HCT116 (cell line): ENCODE results near the gene FABP2. TPM values are rescaled to one million over a fixed set of nuclear protein-coding genes. Genes with fewer than 3 reads are reported as not detected.

Source experiments
- ATAC-seq: fragments of 200-7000 bp; cut with Tn5 transposase; 2 replicates; pipeline ENCODE4 v1.9.1; 2020; ENCODE audit warnings: mild to moderate bottlenecking, moderate library complexity
- BruUV-seq: library from RNA; stranded (reverse); fragments of 400-500 nt; replicated peaks from 2 replicates; lab custom pipeline; 2021; lab: Mats Ljungman, UMichigan
- CTCF ChIA-PET: fragments of 300-600 bp; sonication (Branson Sonifier 250); formaldehyde crosslinking; loops from one replicate; lab custom pipeline; 2021; ENCODE audit warnings: antibody characterized with exemption; lab: Charles Lee
- POLR2A ChIA-PET: fragments of 300-600, 350-600 bp; sonication (Branson Sonifier 250); formaldehyde crosslinking; loops from one replicate; lab custom pipeline; 2021; ENCODE audit warnings: antibody characterized with exemption; lab: Charles Lee
- RAD21 ChIA-PET, 2 experiments: fragments of 300-600 bp; sonication (Branson Sonifier 250); formaldehyde crosslinking; loops; one replicate each; lab custom pipeline; 2023; ENCODE audit warnings: low total read pairs in 2 of 2; ENCODE audit not compliant: uncharacterized antibody in 2 of 2, unreplicated experiment in 2 of 2, low non-redundant PET in 1 of 2; lab: Charles Lee
- DNase-seq: peaks from one replicate; pipeline ENCODE4 v3.0.0-alpha.2; 2010; ENCODE audit warnings: low read depth, low spot score
- H2AFZ ChIP-seq: fragments of 200-600 bp; shearing (Covaris generic), sonication (generic); 2 replicates; pipeline ENCODE4 v1.6.1; 2017; ENCODE audit warnings: low read depth, mixed run types, mixed read lengths, antibody characterized with exemption, low read length; ENCODE audit not compliant: poor library complexity, severe bottlenecking
- H3K27ac ChIP-seq: 2 replicates; pipeline ENCODE4 v1.5.1; 2012; ENCODE audit warnings: low read depth, low read length
- H3K27me3 ChIP-seq: fragments of 200-600 bp; sonication (generic); 2 replicates; pipeline ENCODE4 v1.6.1; 2016; ENCODE audit warnings: mixed run types, low read length, mixed read lengths; ENCODE audit not compliant: insufficient read depth
- H3K36me3 ChIP-seq, 2 experiments: fragments of 200-500 bp in 1 of 2; fragments of 200-600 bp in 1 of 2; sonication (Bioruptor generic) in 1 of 2; sonication (generic) in 1 of 2; 2 replicates each; pipeline versions ENCODE4 v1.5.1 to v1.6.1; 2014 to 2016; ENCODE audit warnings: low read length in 2 of 2, inconsistent platforms in 1 of 2, mixed read lengths in 1 of 2, mixed run types in 1 of 2; ENCODE audit not compliant: insufficient read depth in 2 of 2, control insufficient read depth in 1 of 2
- H3K4me1 ChIP-seq, 2 experiments: fragments of 200-600 bp in 1 of 2; sonication (generic) in 1 of 2; 2 replicates each; pipeline versions ENCODE4 v1.5.1 to v1.6.1; 2012 to 2017; ENCODE audit warnings: low read length in 2 of 2, inconsistent platforms in 1 of 2, mild to moderate bottlenecking in 1 of 2, mixed read lengths in 1 of 2, mixed run types in 1 of 2, moderate library complexity in 1 of 2; ENCODE audit not compliant: insufficient read depth in 2 of 2, control insufficient read depth in 1 of 2
- H3K4me2 ChIP-seq: fragments of 200-600 bp; sonication (generic); 2 replicates; pipeline ENCODE4 v1.6.1; 2017; ENCODE audit warnings: mixed run types, low read length, mixed read lengths
- H3K4me3 ChIP-seq, 2 experiments: fragments of 200-600 bp in 1 of 2; sonication (generic) in 1 of 2; replicated peaks in 1 of 2; 2 replicates each; pipeline ENCODE4 v1.5.1; 2011 to 2016; ENCODE audit warnings: low read length in 2 of 2, control low read depth in 1 of 2, low read depth in 1 of 2, mild to moderate bottlenecking in 1 of 2, mixed read lengths in 1 of 2, mixed run types in 1 of 2
- H3K79me2 ChIP-seq: fragments of 200-600 bp; sonication (generic); 2 replicates; pipeline ENCODE4 v1.6.1; 2017; ENCODE audit warnings: mild to moderate bottlenecking, mixed run types, low read length, moderate library complexity, mixed read lengths; ENCODE audit not compliant: insufficient read depth
- H3K9ac ChIP-seq: fragments of 200-600 bp; sonication (generic); 2 replicates; pipeline ENCODE4 v1.6.1; 2016; ENCODE audit warnings: low read length, mixed read lengths
- H3K9me2 ChIP-seq: fragments of 200-600 bp; sonication (generic), shearing (Covaris generic); 2 replicates; pipeline ENCODE4 v1.6.1; 2017; ENCODE audit warnings: mixed run types, mild to moderate bottlenecking, moderate library complexity; ENCODE audit not compliant: insufficient read depth
- H3K9me3 ChIP-seq, 2 experiments: fragments of 200-500 bp in 1 of 2; fragments of 200-600 bp in 1 of 2; sonication (Bioruptor generic) in 1 of 2; sonication (generic) in 1 of 2; 2 replicates each; pipeline ENCODE4 v1.6.1; 2014 to 2017; ENCODE audit warnings: low read length in 2 of 2, mixed read lengths in 2 of 2, inconsistent platforms in 1 of 2, low read depth in 1 of 2, mild to moderate bottlenecking in 1 of 2, mixed run types in 1 of 2, moderate library complexity in 1 of 2; ENCODE audit not compliant: control insufficient read depth in 1 of 2, insufficient read depth in 1 of 2
- H4K20me1 ChIP-seq: fragments of 200-600 bp; sonication (generic), shearing (Covaris generic); 2 replicates; pipeline ENCODE4 v1.6.1; 2017; ENCODE audit warnings: mixed run types, mild to moderate bottlenecking, moderate library complexity; ENCODE audit not compliant: insufficient read depth
- CBX3 ChIP-seq: IDR thresholded peaks from 2 replicates; pipeline ENCODE4 v1.6.1; 2012; ENCODE audit warnings: low read depth
- EZH2phosphoT487 ChIP-seq: fragments of 200-600 bp; IDR thresholded peaks from 2 replicates; pipeline ENCODE4 v1.6.1; 2018; ENCODE audit warnings: antibody characterized with exemption, borderline replicate concordance
- FOSL1 ChIP-seq: IDR thresholded peaks from 2 replicates; pipeline ENCODE4 v1.6.1; 2012; ENCODE audit warnings: low read depth
- JUND ChIP-seq: IDR thresholded peaks from 2 replicates; pipeline ENCODE4 v1.6.1; 2012
- POLR2A ChIP-seq: IDR thresholded peaks from 2 replicates; pipeline ENCODE4 v1.7.0; 2011; ENCODE audit warnings: borderline replicate concordance; ENCODE audit not compliant: insufficient read depth, insufficient read length; ENCODE audit errors: extremely low read depth
- SRF ChIP-seq: IDR thresholded peaks from 2 replicates; pipeline ENCODE4 v1.6.1; 2012; ENCODE audit warnings: low read depth
- ZFX ChIP-seq: fragments of 450-650 bp; IDR thresholded peaks from 2 replicates; pipeline ENCODE4 v1.6.1; 2017
- intact Hi-C: fragments of 100-400 bp; cut with micrococcal nuclease; formaldehyde crosslinking; loops from 2 replicates; pipeline ENCODE4 v1.10.0; 2022
- total RNA-seq: library from RNA; stranded (reverse); gene quantifications from one replicate; pipeline ENCODE4 v1.2.1, GENCODE V29; 2021; ENCODE audit not compliant: unreplicated experiment
- TF ChIP-seq, protein P1 (sequence below), 3 experiments: fragments of 200-600 bp in 1 of 3; sonication (generic) in 1 of 3; IDR thresholded peaks in 2 of 3; conservative IDR thresholded peaks in 1 of 3; 2 replicates each; pipeline ENCODE4 v1.5.1; 2012 to 2017; ENCODE audit warnings: low read depth in 2 of 3, low read length in 2 of 3, antibody characterized with exemption in 1 of 3, borderline replicate concordance in 1 of 3, control low read depth in 1 of 3, mild to moderate bottlenecking in 1 of 3, mixed read lengths in 1 of 3, mixed run types in 1 of 3, moderate library complexity in 1 of 3; ENCODE audit not compliant: insufficient read depth in 1 of 3
- TF ChIP-seq, protein P2 (sequence below): IDR thresholded peaks from 2 replicates; pipeline ENCODE4 v1.6.1; 2012; ENCODE audit warnings: low read depth

FABP2 gene
- total RNA-seq, 1 experiment from 2014 or later = not detected

DNA sequence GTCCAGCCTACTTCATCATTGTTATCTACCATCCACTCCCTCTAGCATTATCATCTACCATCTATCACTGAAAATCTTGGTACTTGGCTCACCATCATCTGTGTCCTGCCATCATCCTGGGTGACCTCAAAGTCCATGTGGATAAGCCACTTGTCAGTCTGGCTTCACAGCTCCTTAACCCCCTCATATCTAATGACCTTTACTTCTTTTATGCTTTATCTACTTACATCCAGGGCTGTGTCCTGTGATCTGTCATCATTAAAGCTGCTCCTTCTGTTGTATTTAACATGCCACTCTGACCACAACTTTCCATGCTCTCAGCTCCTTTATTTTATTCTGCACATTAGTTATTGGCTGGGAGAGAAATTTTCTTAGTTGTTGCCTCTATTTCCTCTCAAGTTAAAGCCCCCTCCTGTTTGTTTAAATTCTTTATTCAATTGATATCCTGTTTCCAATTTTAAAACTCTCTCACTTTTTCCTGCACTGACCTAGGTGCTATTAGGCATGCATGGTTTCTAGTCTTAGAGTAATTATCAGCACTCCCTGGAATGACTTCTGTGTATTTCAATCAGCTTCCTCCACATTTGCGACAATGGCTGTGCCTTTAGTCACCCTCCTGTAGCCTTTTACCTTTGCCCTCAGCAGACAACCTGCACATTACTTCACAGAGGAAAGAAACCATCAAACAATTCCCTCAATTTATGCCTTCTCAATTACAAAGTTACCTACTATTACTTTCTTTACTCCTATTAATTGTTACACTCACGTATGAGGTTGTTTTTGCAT, 8.1 kb upstream of the FABP2 start:
- H4K20me1 ChIP-seq = no peaks in the 10 kb centered on the region
- ATAC-seq = no peak
- CTCF ChIA-PET = no interaction called here
- H3K27me3 ChIP-seq = no peaks in the 10 kb centered on the region
- H2AFZ ChIP-seq = no peak overlapping the region
- BruUV-seq = no TSS peak
- no peaks in the 10 kb centered on the region for H3K79me2 ChIP-seq
- H3K4me1 ChIP-seq = no peaks in the 10 kb centered on the region
- POLR2A ChIA-PET = no interaction called here
- H3K36me3 ChIP-seq = no peaks in the 10 kb centered on the region
- no peak overlapping the region for H3K27ac ChIP-seq
- no peak for TF ChIP-seq CBX3
- TF ChIP-seq, protein P1, sequence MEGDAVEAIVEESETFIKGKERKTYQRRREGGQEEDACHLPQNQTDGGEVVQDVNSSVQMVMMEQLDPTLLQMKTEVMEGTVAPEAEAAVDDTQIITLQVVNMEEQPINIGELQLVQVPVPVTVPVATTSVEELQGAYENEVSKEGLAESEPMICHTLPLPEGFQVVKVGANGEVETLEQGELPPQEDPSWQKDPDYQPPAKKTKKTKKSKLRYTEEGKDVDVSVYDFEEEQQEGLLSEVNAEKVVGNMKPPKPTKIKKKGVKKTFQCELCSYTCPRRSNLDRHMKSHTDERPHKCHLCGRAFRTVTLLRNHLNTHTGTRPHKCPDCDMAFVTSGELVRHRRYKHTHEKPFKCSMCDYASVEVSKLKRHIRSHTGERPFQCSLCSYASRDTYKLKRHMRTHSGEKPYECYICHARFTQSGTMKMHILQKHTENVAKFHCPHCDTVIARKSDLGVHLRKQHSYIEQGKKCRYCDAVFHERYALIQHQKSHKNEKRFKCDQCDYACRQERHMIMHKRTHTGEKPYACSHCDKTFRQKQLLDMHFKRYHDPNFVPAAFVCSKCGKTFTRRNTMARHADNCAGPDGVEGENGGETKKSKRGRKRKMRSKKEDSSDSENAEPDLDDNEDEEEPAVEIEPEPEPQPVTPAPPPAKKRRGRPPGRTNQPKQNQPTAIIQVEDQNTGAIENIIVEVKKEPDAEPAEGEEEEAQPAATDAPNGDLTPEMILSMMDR (IDR thresholded peaks at IDR 0.05 in 2 of 3, conservative IDR thresholded peaks at IDR 0.05 in 1 of 3; ENCODE audit: borderline replicate concordance in 1 of 3, insufficient read depth in 1 of 3, low read depth in 2 of 3, low read length in 2 of 3) = no peak
- TF ChIP-seq JUND = no peak
- no peak for TF ChIP-seq POLR2A
- TF ChIP-seq ZFX = no peak
- no peak for TF ChIP-seq FOSL1
- TF ChIP-seq, protein P2, sequence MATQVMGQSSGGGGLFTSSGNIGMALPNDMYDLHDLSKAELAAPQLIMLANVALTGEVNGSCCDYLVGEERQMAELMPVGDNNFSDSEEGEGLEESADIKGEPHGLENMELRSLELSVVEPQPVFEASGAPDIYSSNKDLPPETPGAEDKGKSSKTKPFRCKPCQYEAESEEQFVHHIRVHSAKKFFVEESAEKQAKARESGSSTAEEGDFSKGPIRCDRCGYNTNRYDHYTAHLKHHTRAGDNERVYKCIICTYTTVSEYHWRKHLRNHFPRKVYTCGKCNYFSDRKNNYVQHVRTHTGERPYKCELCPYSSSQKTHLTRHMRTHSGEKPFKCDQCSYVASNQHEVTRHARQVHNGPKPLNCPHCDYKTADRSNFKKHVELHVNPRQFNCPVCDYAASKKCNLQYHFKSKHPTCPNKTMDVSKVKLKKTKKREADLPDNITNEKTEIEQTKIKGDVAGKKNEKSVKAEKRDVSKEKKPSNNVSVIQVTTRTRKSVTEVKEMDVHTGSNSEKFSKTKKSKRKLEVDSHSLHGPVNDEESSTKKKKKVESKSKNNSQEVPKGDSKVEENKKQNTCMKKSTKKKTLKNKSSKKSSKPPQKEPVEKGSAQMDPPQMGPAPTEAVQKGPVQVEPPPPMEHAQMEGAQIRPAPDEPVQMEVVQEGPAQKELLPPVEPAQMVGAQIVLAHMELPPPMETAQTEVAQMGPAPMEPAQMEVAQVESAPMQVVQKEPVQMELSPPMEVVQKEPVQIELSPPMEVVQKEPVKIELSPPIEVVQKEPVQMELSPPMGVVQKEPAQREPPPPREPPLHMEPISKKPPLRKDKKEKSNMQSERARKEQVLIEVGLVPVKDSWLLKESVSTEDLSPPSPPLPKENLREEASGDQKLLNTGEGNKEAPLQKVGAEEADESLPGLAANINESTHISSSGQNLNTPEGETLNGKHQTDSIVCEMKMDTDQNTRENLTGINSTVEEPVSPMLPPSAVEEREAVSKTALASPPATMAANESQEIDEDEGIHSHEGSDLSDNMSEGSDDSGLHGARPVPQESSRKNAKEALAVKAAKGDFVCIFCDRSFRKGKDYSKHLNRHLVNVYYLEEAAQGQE = no peak
- no peak for TF ChIP-seq SRF
- no peak for TF ChIP-seq EZH2phosphoT487
- RAD21 ChIA-PET = no interaction called here
- no peak overlapping the region for H3K9ac ChIP-seq
- no peak overlapping the region for H3K4me2 ChIP-seq
- no peaks in the 10 kb centered on the region for H3K9me3 ChIP-seq
- no peak overlapping the region for H3K4me3 ChIP-seq
- intact Hi-C loops = no loop called here
- H3K9me2 ChIP-seq = no peaks in the 10 kb centered on the region
- DNase-seq = no peak
